Middle frontal gyrus (tissue), 1 donor: ENCODE data around the gene ZNF593.

Source experiments
- DNase-seq: peaks from one replicate; pipeline ENCODE4 v3.0.0-alpha.2; 2015; ENCODE audit warnings: low spot score; ENCODE audit errors: extremely low spot score

Gene ZNF593

GRCh38 chr1:26148887-26149286 is 20.8 kb upstream of the ZNF593 start:
- DNase-seq, result no peak

- no peak for DNase-seq
Measured at GRCh38 chr1:26153966-26154532, 15.7 kb upstream of the ZNF593 start.

GRCh38 chr1:26154750-26155149 is 15.0 kb upstream of the ZNF593 start:
- DNase-seq, result no peak

GRCh38 chr1:26155370-26156284 is 14.1 kb upstream of the ZNF593 start:
- no peak for DNase-seq

- DNase-seq, result no peak
Measured at GRCh38 chr1:26156285-26157038, 13.2 kb upstream of the ZNF593 start.

GRCh38 chr1:26158271-26158907 is 11.3 kb upstream of the ZNF593 start:
- DNase-seq, result no peak

- no peak for DNase-seq
Measured at GRCh38 chr1:26158908-26159742, 10.6 kb upstream of the ZNF593 start, which contains the start of gene FAM110D. Gene FAM110D (plus strand): TSS chr1:26159079. CDS start chr1:26161292, 2,213 bp downstream.

GRCh38 chr1:26159743-26160039 is 10.0 kb upstream of the ZNF593 start:
- DNase-seq, result no peak

- no peak for DNase-seq
Measured at GRCh38 chr1:26160527-26161414, 8.9 kb upstream of the ZNF593 start.

GRCh38 chr1:26161415-26162219 is 8.1 kb upstream of the ZNF593 start:
- no peak for DNase-seq

GRCh38 chr1:26162220-26162709 is 7.4 kb upstream of the ZNF593 start:
- no peak for DNase-seq

GRCh38 chr1:26163684-26164035 is 6.0 kb upstream of the ZNF593 start:
- no peak for DNase-seq

- no peak for DNase-seq
Measured at GRCh38 chr1:26164036-26164860, 5.5 kb upstream of the ZNF593 start.

GRCh38 chr1:26164861-26165842 is 4.6 kb upstream of the ZNF593 start:
- no peak for DNase-seq

- DNase-seq, result no peak
Measured at GRCh38 chr1:26166719-26167281, 2.9 kb upstream of the ZNF593 start.

- no peak for DNase-seq
Measured at GRCh38 chr1:26168410-26169197, 1.1 kb upstream of the ZNF593 start, which contains the start of gene C1orf232. Gene C1orf232 (minus strand): TSS chr1:26168963. CDS start chr1:26168499, 464 bp downstream.
